Activated T-helper 17 cell treated with anti-CD3 and anti-CD28 coated beads, Interleukin-2, amount 50 U/mL, for 72 hours (primary cell): ENCODE results near the gene SGCG. TPM values are rescaled to one million over a fixed set of nuclear protein-coding genes. Genes with fewer than 3 reads are reported as not detected.
"Not testable (repeated sequence)": the region's sequence is repeated elsewhere in the genome, so short reads cannot be mapped to it uniquely, and the experiment has no call there.

ENCODE experiments used
- ATAC-seq: fragments of 150-1000 bp; cut with Tn5 transposase; replicated peaks from 2 replicates; pipeline ENCODE4 v1.10.0; 2021; ENCODE audit warnings: mild to moderate bottlenecking, moderate library complexity
- H3K27ac Mint-ChIP-seq: one replicate; pipeline ENCODE4 v1.8.0; 2022; ENCODE audit warnings: mixed read lengths
- H3K27me3 Mint-ChIP-seq: one replicate; pipeline ENCODE4 v1.8.0; 2022; ENCODE audit warnings: mixed read lengths
- H3K36me3 Mint-ChIP-seq: one replicate; pipeline ENCODE4 v1.8.0; 2022; ENCODE audit warnings: low read depth, mild to moderate bottlenecking, mixed read lengths
- H3K4me1 Mint-ChIP-seq: one replicate; pipeline ENCODE4 v1.8.0; 2022; ENCODE audit warnings: mixed read lengths
- H3K4me3 Mint-ChIP-seq: one replicate; pipeline ENCODE4 v1.8.0; 2022; ENCODE audit warnings: mild to moderate bottlenecking, mixed read lengths
- H3K9me3 Mint-ChIP-seq: one replicate; pipeline ENCODE4 v1.8.0; 2022; ENCODE audit warnings: mixed read lengths
- total RNA-seq, 2 donors: library from RNA; stranded (reverse); gene quantifications; one replicate each; pipeline ENCODE4 v1.2.3, GENCODE V29; 2022

Gene SGCG, protein sequence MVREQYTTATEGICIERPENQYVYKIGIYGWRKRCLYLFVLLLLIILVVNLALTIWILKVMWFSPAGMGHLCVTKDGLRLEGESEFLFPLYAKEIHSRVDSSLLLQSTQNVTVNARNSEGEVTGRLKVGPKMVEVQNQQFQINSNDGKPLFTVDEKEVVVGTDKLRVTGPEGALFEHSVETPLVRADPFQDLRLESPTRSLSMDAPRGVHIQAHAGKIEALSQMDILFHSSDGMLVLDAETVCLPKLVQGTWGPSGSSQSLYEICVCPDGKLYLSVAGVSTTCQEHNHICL
- not detected for total RNA-seq

DNA sequence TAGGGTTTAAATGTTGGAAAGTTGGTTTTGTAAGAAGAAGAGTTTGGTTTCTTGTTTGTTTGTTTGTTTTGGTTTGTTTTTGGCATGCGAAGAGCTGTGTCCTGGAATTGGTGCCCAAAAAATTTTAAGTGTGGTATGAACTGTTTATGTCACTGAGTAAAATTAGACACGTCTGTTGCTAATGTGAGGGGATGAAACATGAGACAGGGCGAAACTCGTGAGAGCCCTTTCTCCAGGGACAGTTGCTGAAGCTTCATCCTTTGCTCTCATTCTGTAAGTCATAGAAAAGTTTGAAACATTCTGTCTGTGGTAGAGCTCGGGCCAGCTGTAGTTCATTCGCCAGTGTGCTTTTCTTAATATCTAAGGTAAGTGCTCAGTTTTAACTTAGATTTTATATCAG, at the start of gene SGCG:
Gene SGCG, plus strand, starts transcription at position 269 of the 400 bp plus-strand sequence. CDS start 22,716 bp downstream, outside the sequence.
- Mint-ChIP-seq H3K27ac (no peak within 1 kb of the TSS), H3K27me3 (peaks cover 6% of the 10 kb centered on the region), H3K9me3 (peaks cover 3% of the 10 kb centered on the region), H3K4me1 (no peaks in the 10 kb centered on the region), H3K4me3 (no peak within 1 kb of the TSS), H3K36me3 (no peaks in the 10 kb centered on the region)
- ATAC-seq, result no peak

DNA sequence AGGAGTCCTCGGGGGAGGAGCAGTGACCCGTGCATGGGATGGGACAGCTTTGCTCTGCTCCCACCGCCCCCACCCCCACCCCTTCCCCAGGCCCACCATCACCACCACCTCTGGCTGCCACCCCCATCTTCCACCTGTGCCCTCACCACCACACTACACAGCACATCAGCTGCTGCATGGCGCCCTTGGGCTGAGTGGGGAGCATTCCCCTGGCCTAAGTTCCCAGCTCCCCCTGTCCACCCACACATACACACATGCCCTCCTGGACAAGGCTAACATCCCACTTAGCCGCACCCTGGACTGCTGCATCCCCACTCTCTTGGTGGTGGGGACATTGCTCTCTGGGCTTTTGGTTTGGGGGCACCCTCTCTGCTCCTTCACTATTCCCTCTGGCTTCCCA, 46.2 kb upstream of the SGCG start:
- ATAC-seq, result no peak
- no peak overlapping the region for H3K27ac Mint-ChIP-seq
- H3K4me1 Mint-ChIP-seq, result no peaks in the 10 kb centered on the region
- no peaks in the 10 kb centered on the region for H3K9me3 Mint-ChIP-seq
- H3K27me3 Mint-ChIP-seq, result peaks cover 7% of the 10 kb centered on the region
- no peak overlapping the region for H3K4me3 Mint-ChIP-seq
- no peaks in the 10 kb centered on the region for H3K36me3 Mint-ChIP-seq

DNA sequence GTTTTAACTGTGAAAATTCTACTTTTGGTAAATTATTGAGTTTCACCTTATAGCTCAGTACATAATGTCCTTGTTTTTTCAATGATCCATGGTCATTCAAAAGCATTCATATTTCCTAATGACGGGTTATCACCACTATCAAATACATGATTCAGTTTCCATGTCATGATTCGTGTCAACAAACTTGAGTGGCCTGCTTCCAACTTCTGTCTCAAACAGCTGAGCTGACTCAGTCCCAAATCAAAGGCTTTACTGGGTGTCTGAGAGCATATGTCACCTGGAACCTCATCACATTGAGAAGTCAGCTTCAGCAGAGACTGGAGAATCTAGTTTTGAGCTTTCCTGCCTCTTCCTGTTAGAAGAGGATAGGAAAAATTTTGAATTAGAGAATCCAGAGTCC, 40.3 kb upstream of the SGCG start:
- no peaks in the 10 kb centered on the region for H3K9me3 Mint-ChIP-seq

DNA sequence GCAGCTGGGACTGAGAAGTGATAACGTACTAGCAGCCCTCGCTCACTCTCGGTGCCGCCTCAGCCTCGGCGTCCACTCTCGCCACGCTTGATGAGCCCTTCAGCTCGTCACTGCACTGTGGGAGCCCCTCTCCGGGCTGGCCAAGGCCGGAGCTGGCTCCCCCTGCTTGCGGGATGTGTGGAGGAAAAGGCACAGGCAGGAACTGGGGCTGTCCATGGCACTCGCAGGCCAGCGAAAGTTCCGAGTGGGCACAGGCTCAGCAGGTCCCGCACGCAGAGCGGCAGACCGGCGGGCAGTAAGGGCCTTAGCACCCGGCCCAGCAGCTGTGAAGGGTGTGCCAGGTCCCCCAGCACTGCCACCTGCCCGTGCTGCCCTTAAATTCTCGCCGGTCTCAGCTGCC, 38.8 kb upstream of the SGCG start:
- Mint-ChIP-seq H3K9me3 (no peaks in the 10 kb centered on the region), H3K27me3 (peaks cover 8% of the 10 kb centered on the region), H3K4me3 (no peak overlapping the region), H3K36me3 (no peaks in the 10 kb centered on the region), H3K4me1 (no peaks in the 10 kb centered on the region), H3K27ac (no peak overlapping the region)
- ATAC-seq, result no peak

More for the DNA sequence above, 40.3 kb upstream of the SGCG start:
- H3K27me3 Mint-ChIP-seq, result peaks cover 8% of the 10 kb centered on the region
- no peak for ATAC-seq
- H3K4me1 Mint-ChIP-seq, result no peaks in the 10 kb centered on the region
- no peak overlapping the region for H3K4me3 Mint-ChIP-seq
- H3K36me3 Mint-ChIP-seq, result no peaks in the 10 kb centered on the region
- H3K27ac Mint-ChIP-seq, result no peak overlapping the region

DNA sequence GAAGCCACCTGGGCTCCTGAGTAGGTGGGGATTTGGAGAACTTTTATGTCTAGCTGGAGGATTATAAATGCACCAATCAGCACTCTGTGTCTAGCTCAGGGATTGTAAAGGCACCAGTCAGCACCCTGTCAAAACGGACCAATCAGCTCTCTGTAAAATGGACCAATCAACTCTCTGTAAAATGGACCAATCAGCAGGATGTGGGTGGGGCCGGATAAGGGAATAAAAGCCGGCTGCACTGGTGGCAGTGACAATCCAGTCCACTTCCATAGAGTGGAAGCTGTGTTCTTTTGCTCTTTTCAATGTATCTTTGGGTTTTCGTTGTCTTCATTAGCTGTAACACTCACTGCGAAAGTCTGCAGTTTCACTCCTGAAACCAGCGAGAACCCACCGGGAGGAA, 38.2 kb upstream of the SGCG start:
- H3K9me3 Mint-ChIP-seq, H3K4me1 Mint-ChIP-seq, H3K4me3 Mint-ChIP-seq, H3K27me3 Mint-ChIP-seq, H3K36me3 Mint-ChIP-seq, ATAC-seq, H3K27ac Mint-ChIP-seq: not testable (repeated sequence)

DNA sequence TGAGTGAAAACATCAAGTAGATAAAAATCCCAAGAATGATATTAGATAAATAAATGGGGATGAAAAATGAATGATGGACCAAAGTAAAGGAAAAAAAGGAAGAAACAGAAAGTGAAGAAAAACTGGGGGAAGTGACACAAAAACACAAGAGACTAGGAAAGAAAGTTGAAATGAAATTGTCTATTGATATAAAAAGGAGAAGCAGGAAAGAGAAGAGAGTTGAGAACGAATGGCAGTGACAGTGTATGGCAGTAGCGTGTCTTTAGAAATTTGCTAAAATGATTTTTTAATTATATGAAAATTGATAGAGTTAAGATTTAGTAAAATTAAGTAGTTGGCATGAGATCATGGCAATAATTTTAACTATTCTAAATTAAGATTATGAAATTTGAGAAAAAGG, 36.3 kb upstream of the SGCG start:
- Mint-ChIP-seq H3K27me3 (peaks cover 8% of the 10 kb centered on the region), H3K27ac (no peak overlapping the region), H3K4me3 (no peak overlapping the region), H3K9me3 (no peaks in the 10 kb centered on the region), H3K4me1 (no peaks in the 10 kb centered on the region), H3K36me3 (no peaks in the 10 kb centered on the region)
- ATAC-seq, result no peak

DNA sequence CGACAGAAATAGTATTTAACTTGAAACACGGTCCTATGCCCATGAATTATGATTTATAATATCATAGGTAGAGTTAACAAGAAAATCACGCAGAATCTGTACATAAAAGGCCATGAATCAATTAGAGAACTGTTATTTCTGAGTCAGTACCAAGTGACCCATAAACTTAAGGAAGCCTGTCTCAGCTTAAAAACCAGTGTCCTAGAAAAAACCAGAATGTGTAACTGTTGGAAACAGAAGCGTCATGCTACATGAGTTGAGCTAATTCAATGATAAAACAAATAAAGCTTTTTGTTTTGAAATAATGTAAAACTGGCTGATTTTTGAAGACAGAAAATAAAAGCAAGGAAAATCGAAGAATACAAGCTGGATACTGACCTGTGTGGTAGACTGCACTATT, 34.8 kb upstream of the SGCG start:
- ATAC-seq, result no peak
- H3K27ac Mint-ChIP-seq, result no peak overlapping the region
- peaks cover 8% of the 10 kb centered on the region for H3K27me3 Mint-ChIP-seq
- H3K4me1 Mint-ChIP-seq, result no peaks in the 10 kb centered on the region
- no peak overlapping the region for H3K4me3 Mint-ChIP-seq
- H3K9me3 Mint-ChIP-seq, result no peaks in the 10 kb centered on the region
- H3K36me3 Mint-ChIP-seq, result no peaks in the 10 kb centered on the region

DNA sequence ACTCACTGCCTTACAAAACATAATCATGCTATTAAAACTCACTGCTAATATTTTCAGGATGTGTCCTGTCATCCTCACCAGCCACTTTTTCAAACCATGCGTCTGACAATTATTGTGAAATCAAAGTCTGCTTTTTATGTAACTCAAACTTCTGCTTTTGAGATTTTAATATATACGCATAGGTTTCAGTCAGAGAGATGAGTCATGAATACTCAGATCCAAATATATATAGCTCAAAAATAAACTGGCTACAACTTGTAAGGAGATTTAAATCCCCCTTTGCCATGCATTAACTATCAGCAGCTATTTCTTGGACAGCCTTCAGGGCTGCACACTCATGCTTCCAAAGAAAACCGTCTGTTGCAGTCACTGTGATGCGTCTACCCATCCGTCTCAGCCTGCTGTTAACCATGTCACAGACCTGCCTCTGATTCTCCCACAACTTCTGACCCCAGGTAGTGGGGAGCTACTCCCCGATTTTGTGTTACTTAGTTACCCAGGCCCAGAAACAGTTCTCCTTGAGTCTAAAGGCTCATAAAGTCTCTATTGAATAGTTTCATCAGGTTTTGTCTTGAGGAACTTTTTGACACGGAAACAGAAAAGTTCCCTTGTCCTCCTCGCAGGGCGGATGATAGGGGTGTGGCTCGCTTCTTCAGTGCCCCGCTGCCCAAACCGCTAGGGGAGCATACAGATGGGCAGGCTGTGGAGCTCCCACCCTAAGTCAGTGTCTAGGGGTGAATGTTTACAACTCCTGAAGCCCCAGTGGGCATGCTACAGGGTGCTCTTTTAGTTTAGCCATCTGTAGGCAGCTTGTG, 33.8 kb upstream of the SGCG start:
- Mint-ChIP-seq H3K27ac (no peak overlapping the region), H3K4me1 (no peaks in the 10 kb centered on the region), H3K4me3 (no peak overlapping the region), H3K9me3 (no peaks in the 10 kb centered on the region), H3K27me3 (peaks cover 8% of the 10 kb centered on the region), H3K36me3 (no peaks in the 10 kb centered on the region)
- ATAC-seq, result no peak

DNA sequence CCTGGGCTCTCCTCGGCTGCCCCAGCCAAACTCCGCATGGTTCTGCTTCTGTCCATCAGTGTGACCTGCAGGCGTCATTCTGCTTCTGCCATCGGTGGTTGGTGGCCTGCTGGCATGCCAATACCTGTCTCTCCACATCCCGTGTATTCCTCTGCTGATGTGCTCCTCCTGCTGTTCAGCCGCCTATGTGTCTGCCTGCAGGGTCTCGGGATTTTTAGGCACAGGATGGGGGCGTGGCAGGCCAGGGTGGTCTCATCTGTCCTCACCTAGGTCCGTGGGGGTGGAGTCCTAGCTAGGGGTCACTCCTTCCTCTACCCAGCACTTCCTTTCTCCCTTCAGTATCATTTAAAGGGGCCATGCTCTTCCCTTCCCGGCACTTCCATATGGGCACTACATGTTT, 33.0 kb upstream of the SGCG start:
- no peaks in the 10 kb centered on the region for H3K9me3 Mint-ChIP-seq
- H3K27me3 Mint-ChIP-seq, result peaks cover 8% of the 10 kb centered on the region
- no peaks in the 10 kb centered on the region for H3K4me1 Mint-ChIP-seq
- H3K4me3 Mint-ChIP-seq, result no peak overlapping the region
- H3K27ac Mint-ChIP-seq, result no peak overlapping the region
- ATAC-seq, result no peak
- no peaks in the 10 kb centered on the region for H3K36me3 Mint-ChIP-seq

DNA sequence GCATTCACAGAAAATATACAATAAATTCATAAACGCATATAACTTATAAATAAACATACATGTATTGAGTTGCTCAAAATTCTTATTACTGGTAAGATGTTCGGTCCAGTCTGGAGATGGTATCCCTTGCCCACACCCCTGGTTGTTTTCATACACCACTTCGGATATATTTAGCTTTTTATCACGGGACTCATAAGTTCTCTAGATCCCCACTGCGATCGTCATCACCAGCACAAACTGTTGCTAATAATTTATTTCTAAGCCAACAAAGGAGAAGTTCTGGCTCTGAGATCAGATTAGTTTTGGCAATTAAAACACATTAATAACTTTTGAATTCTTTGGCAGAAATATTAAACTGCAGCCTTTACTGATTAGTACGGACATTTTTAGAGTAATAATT, 23.0 kb upstream of the SGCG start:
- ATAC-seq, result no peak
- H3K9me3 Mint-ChIP-seq, result no peaks in the 10 kb centered on the region
- H3K4me3 Mint-ChIP-seq, result no peak overlapping the region

DNA sequence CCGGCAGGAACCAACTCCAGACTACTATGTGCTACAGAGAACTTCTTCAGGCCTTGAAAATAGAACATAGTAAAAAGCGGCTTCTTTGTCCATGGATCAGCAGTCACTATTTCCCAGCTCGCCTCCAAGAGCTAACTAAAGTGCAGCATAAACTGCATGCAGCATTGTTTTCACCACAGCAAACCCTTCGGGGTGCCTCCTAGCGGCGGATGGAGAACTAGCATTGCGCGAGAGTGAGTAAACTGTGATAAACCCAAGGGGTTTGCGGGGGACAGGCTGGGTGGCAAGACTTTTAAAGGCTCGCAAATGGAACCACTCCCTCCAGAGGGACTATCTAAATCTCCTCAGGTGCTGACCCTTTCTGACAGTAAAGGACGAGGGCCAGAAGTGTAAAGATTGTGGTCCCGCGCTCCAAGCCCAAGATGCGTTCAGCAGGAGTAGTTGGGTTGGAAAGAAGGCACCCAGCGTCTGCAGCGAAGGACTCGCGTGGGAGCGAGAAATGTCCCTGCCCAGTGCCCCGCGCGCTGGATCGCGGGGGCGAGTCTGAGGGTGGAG, 21.5 kb upstream of the SGCG start:
- ATAC-seq, result no peak
- Mint-ChIP-seq H3K27me3 (peaks cover 38% of the 10 kb centered on the region), H3K4me3 (peak overlapping the region; percentile 6)

More for the DNA sequence above, 23.0 kb upstream of the SGCG start:
- Mint-ChIP-seq H3K27ac (no peak overlapping the region), H3K4me1 (no peaks in the 10 kb centered on the region), H3K27me3 (peaks cover 39% of the 10 kb centered on the region), H3K36me3 (no peaks in the 10 kb centered on the region)

DNA sequence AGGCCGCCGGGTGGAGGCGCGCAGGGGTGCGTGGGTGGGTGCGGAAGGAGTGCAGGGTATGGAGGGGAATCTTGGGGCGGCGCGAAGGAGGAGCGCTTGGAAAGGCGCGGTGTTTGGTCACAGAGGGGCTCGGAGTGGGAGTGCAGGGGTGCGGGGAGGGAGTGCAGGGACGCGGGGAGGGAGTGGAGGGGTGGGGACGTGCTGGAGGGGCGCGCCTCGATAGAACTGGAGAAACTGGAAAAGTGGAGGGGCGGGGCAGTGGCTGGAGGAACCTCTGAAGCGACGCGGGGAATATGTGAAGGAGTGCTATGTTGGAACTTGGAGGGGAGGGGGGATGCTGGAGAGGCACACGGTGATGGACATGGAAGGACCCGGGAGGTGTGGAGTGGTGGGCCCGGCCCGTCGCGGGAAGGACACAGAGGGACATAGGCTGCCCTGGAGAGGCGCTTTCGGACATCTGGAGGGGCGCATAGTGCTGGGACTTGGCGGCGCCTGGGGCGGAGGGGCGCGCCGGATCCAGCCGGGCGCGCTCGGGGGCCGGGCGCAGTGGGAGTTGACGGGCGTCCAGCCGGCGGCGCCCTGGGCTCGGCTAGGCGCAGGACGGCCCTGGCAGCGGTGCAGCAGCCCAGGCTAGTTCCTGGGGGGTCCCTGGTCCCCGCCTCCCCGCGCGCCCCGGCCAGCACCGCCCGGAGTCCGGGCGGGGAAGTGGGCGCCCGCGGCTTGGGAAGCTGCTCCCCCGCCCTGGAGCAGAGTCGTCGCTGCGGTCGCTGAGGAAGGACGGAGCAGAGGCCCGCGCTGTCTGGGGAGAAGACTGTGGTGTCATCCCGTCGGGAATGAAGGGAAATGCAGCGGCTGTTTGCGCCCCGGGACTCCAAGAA, 20.8 kb upstream of the SGCG start:
- Mint-ChIP-seq H3K4me3 (peak overlapping the region; percentile 6), H3K27me3 (peaks cover 33% of the 10 kb centered on the region), H3K27ac (no peak overlapping the region), H3K36me3 (no peaks in the 10 kb centered on the region), H3K4me1 (no peaks in the 10 kb centered on the region), H3K9me3 (no peaks in the 10 kb centered on the region)
- ATAC-seq, result no peak

More for the DNA sequence above, 21.5 kb upstream of the SGCG start:
- Mint-ChIP-seq H3K9me3 (no peaks in the 10 kb centered on the region), H3K4me1 (no peaks in the 10 kb centered on the region), H3K36me3 (no peaks in the 10 kb centered on the region), H3K27ac (no peak overlapping the region)

DNA sequence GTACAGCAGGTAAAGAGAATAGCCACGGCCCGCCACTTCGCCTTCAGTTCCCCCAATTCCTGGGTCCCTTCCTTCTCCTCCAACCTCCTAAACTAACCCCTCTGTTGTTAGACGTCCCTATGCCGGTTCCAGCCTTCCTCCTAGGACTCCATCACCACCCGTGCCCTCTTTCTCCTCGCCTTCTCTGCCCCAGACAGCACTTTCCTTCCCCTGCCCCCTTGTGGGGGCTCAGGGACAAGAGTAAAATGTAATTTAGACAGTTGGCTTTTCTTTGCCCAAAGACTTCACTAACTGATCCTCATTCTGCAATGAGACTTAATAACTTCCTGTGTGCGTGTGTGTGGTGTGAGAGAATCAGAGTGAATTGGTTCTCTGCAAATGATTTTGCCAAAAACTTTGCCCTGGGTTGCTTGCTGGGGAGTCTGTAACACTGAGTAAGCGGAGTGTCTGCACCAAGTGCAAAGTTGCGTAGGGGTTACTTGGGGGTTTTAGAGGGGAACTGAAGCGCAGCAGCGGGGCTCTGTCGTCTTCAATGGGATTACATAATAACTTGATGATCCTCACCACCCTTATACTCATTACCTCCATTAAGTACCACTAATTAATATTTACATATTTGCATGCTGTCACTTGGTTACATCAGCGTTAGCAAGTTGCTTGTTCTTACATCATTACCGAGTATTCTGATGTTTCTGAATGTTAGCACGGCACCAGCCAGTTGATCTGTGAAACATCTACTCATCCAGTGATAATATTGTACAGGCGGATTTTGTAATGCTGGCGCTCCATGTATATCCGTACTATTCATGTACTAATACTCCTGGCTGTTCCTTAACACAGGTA, 19.9 kb upstream of the SGCG start:
- no peak overlapping the region for H3K4me3 Mint-ChIP-seq
- H3K27ac Mint-ChIP-seq, result no peak overlapping the region
- peaks cover 33% of the 10 kb centered on the region for H3K27me3 Mint-ChIP-seq
- H3K4me1 Mint-ChIP-seq, result no peaks in the 10 kb centered on the region
- H3K9me3 Mint-ChIP-seq, result no peaks in the 10 kb centered on the region
- no peak for ATAC-seq
- no peaks in the 10 kb centered on the region for H3K36me3 Mint-ChIP-seq

DNA sequence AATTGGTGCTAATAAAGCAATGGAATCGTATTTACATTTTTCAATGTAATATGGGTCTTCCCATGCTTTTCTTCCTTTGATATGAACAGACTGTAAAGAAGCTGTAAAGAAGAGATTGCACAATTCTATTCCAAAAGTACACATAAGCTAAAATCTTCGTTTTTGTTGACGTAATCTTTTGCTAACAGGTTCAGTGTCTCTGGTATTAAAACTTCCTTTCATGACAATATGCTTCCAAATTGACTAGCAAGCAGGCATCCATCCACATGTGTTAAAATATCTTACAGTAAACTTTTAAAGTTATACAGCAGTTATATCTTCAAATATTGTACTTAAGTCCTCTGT, 19.3 kb upstream of the SGCG start:
- Mint-ChIP-seq H3K4me1 (no peaks in the 10 kb centered on the region), H3K36me3 (no peaks in the 10 kb centered on the region), H3K4me3 (no peak overlapping the region), H3K9me3 (no peaks in the 10 kb centered on the region), H3K27me3 (peaks cover 33% of the 10 kb centered on the region), H3K27ac (no peak overlapping the region)
- ATAC-seq, result no peak
